IPS-20b (cell line): ENCODE results near the gene PWWP2B.

Source experiments
- H3K27ac ChIP-seq: one replicate; pipeline ENCODE4 v1.5.1; 2013; ENCODE audit warnings: low read length
- H3K27me3 ChIP-seq: 2 replicates; pipeline ENCODE4 v1.6.1; 2013; ENCODE audit warnings: mild to moderate bottlenecking, low read length, inconsistent platforms; ENCODE audit not compliant: insufficient read depth
- H3K36me3 ChIP-seq: 2 replicates; pipeline ENCODE4 v1.6.1; 2013; ENCODE audit warnings: low read depth, mild to moderate bottlenecking, inconsistent platforms, low read length, moderate library complexity; ENCODE audit not compliant: insufficient read depth
- H3K4me1 ChIP-seq: 2 replicates; pipeline ENCODE4 v1.6.1; 2013; ENCODE audit warnings: mild to moderate bottlenecking, control low read depth, inconsistent platforms, low read length, moderate library complexity; ENCODE audit not compliant: insufficient read depth
- H3K4me3 ChIP-seq: 2 replicates; pipeline ENCODE4 v1.5.1; 2013; ENCODE audit warnings: mild to moderate bottlenecking, low read length, inconsistent platforms
- H3K9ac ChIP-seq: 2 replicates; pipeline ENCODE4 v1.6.1; 2013; ENCODE audit warnings: low read depth, mild to moderate bottlenecking, inconsistent platforms, low read length, moderate library complexity
- H3K9me3 ChIP-seq: 2 replicates; pipeline ENCODE4 v1.6.1; 2013; ENCODE audit warnings: mild to moderate bottlenecking, low read depth, low read length, inconsistent platforms; ENCODE audit not compliant: insufficient read depth

Gene PWWP2B

GRCh38 chr10:132420469-132420980, 23.5 kb downstream of the PWWP2B start:
- H3K9ac ChIP-seq, result no peak overlapping the region
- H3K4me1 ChIP-seq, result peaks cover 7% of the 10 kb centered on the region; the same call in 1 of the 2 replicates
- H3K9me3 ChIP-seq, result no peaks in the 10 kb centered on the region
- no peaks in the 10 kb centered on the region for H3K27me3 ChIP-seq
- H3K27ac ChIP-seq, result no peak overlapping the region
- no peaks in the 10 kb centered on the region for H3K36me3 ChIP-seq
- H3K4me3 ChIP-seq, result no peak overlapping the region

GRCh38 chr10:132420981-132421846, 24.2 kb downstream of the PWWP2B start:
- H3K9me3 ChIP-seq, result no peaks in the 10 kb centered on the region
- H3K9ac ChIP-seq, result no peak overlapping the region
- H3K4me1 ChIP-seq, result peaks cover 7% of the 10 kb centered on the region; the same call in 1 of the 2 replicates
- no peak overlapping the region for H3K4me3 ChIP-seq
- H3K36me3 ChIP-seq, result no peaks in the 10 kb centered on the region
- H3K27ac ChIP-seq, result no peak overlapping the region
- no peaks in the 10 kb centered on the region for H3K27me3 ChIP-seq

- no peaks in the 10 kb centered on the region for H3K36me3 ChIP-seq
- peaks cover 7% of the 10 kb centered on the region; the same call in 1 of the 2 replicates for H3K4me1 ChIP-seq
- no peaks in the 10 kb centered on the region for H3K27me3 ChIP-seq
- H3K4me3 ChIP-seq, result no peak overlapping the region
- H3K27ac ChIP-seq, result no peak overlapping the region
- H3K9me3 ChIP-seq, result no peaks in the 10 kb centered on the region
- no peak overlapping the region for H3K9ac ChIP-seq
Observed at GRCh38 chr10:132421847-132422751, 25.1 kb downstream of the PWWP2B start.

GRCh38 chr10:132422903-132423825, 26.2 kb downstream of the PWWP2B start:
- Histone ChIP-seq H3K9ac (no peak overlapping the region), H3K9me3 (no peaks in the 10 kb centered on the region), H3K36me3 (no peaks in the 10 kb centered on the region), H3K27ac (no peak overlapping the region), H3K4me3 (no peak overlapping the region), H3K4me1 (peaks cover 7% of the 10 kb centered on the region; the same call in 1 of the 2 replicates), H3K27me3 (no peaks in the 10 kb centered on the region)

GRCh38 chr10:132423966-132424861, 27.2 kb downstream of the PWWP2B start:
- Histone ChIP-seq H3K9ac (no peak overlapping the region), H3K27ac (no peak overlapping the region), H3K9me3 (no peaks in the 10 kb centered on the region), H3K36me3 (no peaks in the 10 kb centered on the region), H3K4me1 (no peaks in the 10 kb centered on the region; the same call in 1 of the 2 replicates), H3K4me3 (no peak overlapping the region), H3K27me3 (no peaks in the 10 kb centered on the region)

- Histone ChIP-seq H3K9ac (no peak overlapping the region), H3K9me3 (no peaks in the 10 kb centered on the region), H3K4me1 (no peaks in the 10 kb centered on the region; the same call in 1 of the 2 replicates), H3K27ac (no peak overlapping the region), H3K36me3 (no peaks in the 10 kb centered on the region), H3K4me3 (no peak overlapping the region), H3K27me3 (no peaks in the 10 kb centered on the region)
Observed at GRCh38 chr10:132425029-132425756, 28.2 kb downstream of the PWWP2B start.

GRCh38 chr10:132425757-132426155, 28.8 kb downstream of the PWWP2B start:
- Histone ChIP-seq H3K4me3 (no peak overlapping the region), H3K27ac (no peak overlapping the region), H3K36me3 (no peaks in the 10 kb centered on the region), H3K9me3 (no peaks in the 10 kb centered on the region), H3K4me1 (no peaks in the 10 kb centered on the region; the same call in 1 of the 2 replicates), H3K27me3 (no peaks in the 10 kb centered on the region), H3K9ac (no peak overlapping the region)

GRCh38 chr10:132427006-132427771, 30.2 kb downstream of the PWWP2B start:
- Histone ChIP-seq H3K9ac (no peak overlapping the region), H3K27ac (no peak overlapping the region), H3K27me3 (no peaks in the 10 kb centered on the region), H3K9me3 (no peaks in the 10 kb centered on the region), H3K4me3 (no peak overlapping the region), H3K36me3 (no peaks in the 10 kb centered on the region), H3K4me1 (no peaks in the 10 kb centered on the region)

- H3K9ac ChIP-seq, result no peak overlapping the region
- no peak overlapping the region for H3K27ac ChIP-seq
- H3K4me1 ChIP-seq, result no peaks in the 10 kb centered on the region
- H3K4me3 ChIP-seq, result no peak overlapping the region
- no peaks in the 10 kb centered on the region for H3K9me3 ChIP-seq
- no peaks in the 10 kb centered on the region for H3K27me3 ChIP-seq
- H3K36me3 ChIP-seq, result no peaks in the 10 kb centered on the region
Observed at GRCh38 chr10:132427939-132428367, 31.0 kb downstream of the PWWP2B start.
